ENCODE results near the gene PCDHGA10. TPM values are rescaled to one million over a fixed set of nuclear protein-coding genes. Genes with fewer than 3 reads are reported as not detected.
"Not testable (repeated sequence)": the region's sequence is repeated elsewhere in the genome, so short reads cannot be mapped to it uniquely, and the experiment has no call there.

The PCDHGA10 gene
- total RNA-seq, 1 donor: 23.2 TPM

- H2AFZ ChIP-seq (ENCODE audit: low read length): no peak overlapping the region
- no peak overlapping the region for H3K4me2 ChIP-seq (ENCODE audit: insufficient read depth, low read length)
- peaks cover 11% of the 10 kb centered on the region for H3K27me3 ChIP-seq (ENCODE audit: insufficient read depth, low read length)
- H3K79me2 ChIP-seq (ENCODE audit: insufficient read depth, low read length): no peaks in the 10 kb centered on the region
- H3K36me3 ChIP-seq (ENCODE audit: insufficient read depth, low read length): no peaks in the 10 kb centered on the region
- TF ChIP-seq CTCF (IDR thresholded peaks at IDR 0.05; ENCODE audit: extremely low read depth, low read depth, low read length): no peak
- H3K4me3 ChIP-seq (ENCODE audit: insufficient read depth, low read length): no peak overlapping the region
- no peak overlapping the region for H3K27ac ChIP-seq (ENCODE audit: low read depth, low read length)
- DNase-seq (ENCODE audit: insufficient read length, low spot score, missing footprints): no peak
- H3K9me3 ChIP-seq (ENCODE audit: low read depth, low read length): peaks cover 3% of the 10 kb centered on the region
- peaks cover 3% of the 10 kb centered on the region for H4K20me1 ChIP-seq (ENCODE audit: insufficient read depth, low read length)
- H3K4me1 ChIP-seq (ENCODE audit: insufficient read depth, low read length): no peaks in the 10 kb centered on the region
These were observed 3.0 kb upstream of the PCDHGA10 start for GRCh38 chr5:141409598-141410306.

- no peak overlapping the region for H3K4me3 ChIP-seq (ENCODE audit: insufficient read depth, low read length)
- no peak for DNase-seq (ENCODE audit: insufficient read length, low spot score, missing footprints)
- H3K4me1 ChIP-seq (ENCODE audit: insufficient read depth, low read length): no peaks in the 10 kb centered on the region
- H3K9me3 ChIP-seq (ENCODE audit: low read depth, low read length): peaks cover 3% of the 10 kb centered on the region
- H4K20me1 ChIP-seq (ENCODE audit: insufficient read depth, low read length): no peaks in the 10 kb centered on the region
- H3K36me3 ChIP-seq (ENCODE audit: insufficient read depth, low read length): no peaks in the 10 kb centered on the region
- no peak overlapping the region for H3K4me2 ChIP-seq (ENCODE audit: insufficient read depth, low read length)
- no peak for TF ChIP-seq CTCF (IDR thresholded peaks at IDR 0.05; ENCODE audit: extremely low read depth, low read depth, low read length)
- H3K79me2 ChIP-seq (ENCODE audit: insufficient read depth, low read length): no peaks in the 10 kb centered on the region
- H2AFZ ChIP-seq (ENCODE audit: low read length): no peak overlapping the region
- H3K27ac ChIP-seq (ENCODE audit: low read depth, low read length): no peak overlapping the region
- peaks cover 11% of the 10 kb centered on the region for H3K27me3 ChIP-seq (ENCODE audit: insufficient read depth, low read length)
These were observed 1.2 kb upstream of the PCDHGA10 start for GRCh38 chr5:141411575-141411974.

GRCh38 chr5:141413540-141414069, 818 bp downstream of the PCDHGA10 start:
- H3K27ac ChIP-seq (ENCODE audit: low read depth, low read length): no peak overlapping the region
- H4K20me1 ChIP-seq (ENCODE audit: insufficient read depth, low read length): no peaks in the 10 kb centered on the region
- no peak for TF ChIP-seq CTCF (IDR thresholded peaks at IDR 0.05; ENCODE audit: extremely low read depth, low read depth, low read length)
- H3K36me3 ChIP-seq (ENCODE audit: insufficient read depth, low read length): no peaks in the 10 kb centered on the region
- DNase-seq (ENCODE audit: insufficient read length, low spot score, missing footprints): no peak
- peaks cover 3% of the 10 kb centered on the region for H3K9me3 ChIP-seq (ENCODE audit: low read depth, low read length)
- H2AFZ ChIP-seq (ENCODE audit: low read length): peak overlapping the region; percentile 71
- peak overlapping the region; percentile 80 for H3K4me2 ChIP-seq (ENCODE audit: insufficient read depth, low read length)
- H3K79me2 ChIP-seq (ENCODE audit: insufficient read depth, low read length): no peaks in the 10 kb centered on the region
- H3K4me1 ChIP-seq (ENCODE audit: insufficient read depth, low read length): no peaks in the 10 kb centered on the region
- H3K4me3 ChIP-seq (ENCODE audit: insufficient read depth, low read length): peak overlapping the region; percentile 68
- peaks cover 11% of the 10 kb centered on the region for H3K27me3 ChIP-seq (ENCODE audit: insufficient read depth, low read length)

GRCh38 chr5:141414548-141415274, 1.9 kb downstream of the PCDHGA10 start:
- H3K9me3 ChIP-seq (ENCODE audit: low read depth, low read length); H3K27me3 ChIP-seq (ENCODE audit: insufficient read depth, low read length); H3K27ac ChIP-seq (ENCODE audit: low read depth, low read length); H3K4me3 ChIP-seq (ENCODE audit: insufficient read depth, low read length); H3K36me3 ChIP-seq (ENCODE audit: insufficient read depth, low read length); H3K79me2 ChIP-seq (ENCODE audit: insufficient read depth, low read length); H3K4me2 ChIP-seq (ENCODE audit: insufficient read depth, low read length); H2AFZ ChIP-seq (ENCODE audit: low read length); H4K20me1 ChIP-seq (ENCODE audit: insufficient read depth, low read length); DNase-seq (ENCODE audit: insufficient read length, low spot score, missing footprints); H3K4me1 ChIP-seq (ENCODE audit: insufficient read depth, low read length): not testable (repeated sequence)

- not testable (repeated sequence) for H3K4me2 ChIP-seq (ENCODE audit: insufficient read depth, low read length); H3K9me3 ChIP-seq (ENCODE audit: low read depth, low read length); H3K4me3 ChIP-seq (ENCODE audit: insufficient read depth, low read length); H3K27me3 ChIP-seq (ENCODE audit: insufficient read depth, low read length); H3K27ac ChIP-seq (ENCODE audit: low read depth, low read length); H4K20me1 ChIP-seq (ENCODE audit: insufficient read depth, low read length); H3K36me3 ChIP-seq (ENCODE audit: insufficient read depth, low read length); DNase-seq (ENCODE audit: insufficient read length, low spot score, missing footprints); H2AFZ ChIP-seq (ENCODE audit: low read length); H3K79me2 ChIP-seq (ENCODE audit: insufficient read depth, low read length); H3K4me1 ChIP-seq (ENCODE audit: insufficient read depth, low read length)
These were observed 2.5 kb downstream of the PCDHGA10 start for GRCh38 chr5:141415275-141415618.
